Activated T-cell treated with anti-CD3 and anti-CD28 coated beads for 48 hours (primary cell): ENCODE measurements around the gene PFKP.

ENCODE experiments used
- DNase-seq: peaks from one replicate; pipeline ENCODE4 v3.0.0-alpha.2; 2020; ENCODE audit warnings: low read depth

The PFKP gene

DNA sequence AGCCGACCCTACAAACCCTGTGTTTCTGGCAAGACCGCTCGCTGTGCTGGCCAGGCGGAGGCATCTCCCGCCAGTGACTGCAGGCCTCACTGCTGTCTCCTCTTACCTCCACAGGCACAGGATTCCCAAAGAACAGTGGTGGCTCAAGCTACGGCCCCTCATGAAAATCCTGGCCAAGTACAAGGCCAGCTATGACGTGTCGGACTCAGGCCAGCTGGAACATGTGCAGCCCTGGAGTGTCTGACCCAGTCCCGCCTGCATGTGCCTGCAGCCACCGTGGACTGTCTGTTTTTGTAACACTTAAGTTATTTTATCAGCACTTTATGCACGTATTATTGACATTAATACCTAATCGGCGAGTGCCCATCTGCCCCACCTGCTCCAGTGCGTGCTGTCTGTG lies 69.0 kb downstream of the PFKP start:
- no peak for DNase-seq

GRCh38 chr10:3136763-3137611 lies 69.6 kb downstream of the PFKP start:
- DNase-seq = no peak

GRCh38 chr10:3137958-3138726 lies 70.8 kb downstream of the PFKP start:
- DNase-seq = no peak

DNA sequence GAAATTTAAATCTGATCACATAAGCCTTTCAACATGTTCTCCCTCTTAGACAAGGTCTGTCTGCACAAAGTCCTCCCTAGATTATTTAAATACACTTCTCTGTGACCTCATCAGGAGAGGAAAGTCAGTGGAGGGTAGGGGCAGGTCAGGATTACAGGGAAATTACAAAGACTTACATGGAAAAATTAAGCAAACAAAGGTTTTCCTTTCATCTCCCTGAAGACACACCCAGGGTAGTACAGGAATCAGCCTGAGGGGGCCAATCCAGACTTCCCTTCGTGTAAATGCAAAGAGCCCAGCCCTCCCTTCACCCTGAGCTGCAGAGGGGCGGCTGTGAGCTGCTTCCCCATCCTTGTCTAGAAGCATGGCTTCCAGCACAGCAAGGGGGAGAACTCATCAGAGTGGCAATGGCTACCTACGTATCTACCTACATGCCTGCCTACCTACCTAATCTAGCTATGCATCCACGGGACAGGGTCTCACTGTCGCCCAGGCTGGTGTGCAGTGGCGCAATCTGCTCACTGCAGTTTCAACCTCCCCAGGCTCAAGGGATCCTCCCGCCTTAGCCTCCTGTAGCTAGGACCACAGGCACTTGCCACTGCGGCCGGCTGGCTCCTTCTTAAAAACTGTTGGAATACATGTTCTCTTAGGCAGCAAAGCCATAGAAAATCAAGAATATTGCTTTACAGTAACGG lies 72.0 kb downstream of the PFKP start:
- no peak for DNase-seq

GRCh38 chr10:3140280-3140679 lies 72.9 kb downstream of the PFKP start:
- no peak for DNase-seq

DNA sequence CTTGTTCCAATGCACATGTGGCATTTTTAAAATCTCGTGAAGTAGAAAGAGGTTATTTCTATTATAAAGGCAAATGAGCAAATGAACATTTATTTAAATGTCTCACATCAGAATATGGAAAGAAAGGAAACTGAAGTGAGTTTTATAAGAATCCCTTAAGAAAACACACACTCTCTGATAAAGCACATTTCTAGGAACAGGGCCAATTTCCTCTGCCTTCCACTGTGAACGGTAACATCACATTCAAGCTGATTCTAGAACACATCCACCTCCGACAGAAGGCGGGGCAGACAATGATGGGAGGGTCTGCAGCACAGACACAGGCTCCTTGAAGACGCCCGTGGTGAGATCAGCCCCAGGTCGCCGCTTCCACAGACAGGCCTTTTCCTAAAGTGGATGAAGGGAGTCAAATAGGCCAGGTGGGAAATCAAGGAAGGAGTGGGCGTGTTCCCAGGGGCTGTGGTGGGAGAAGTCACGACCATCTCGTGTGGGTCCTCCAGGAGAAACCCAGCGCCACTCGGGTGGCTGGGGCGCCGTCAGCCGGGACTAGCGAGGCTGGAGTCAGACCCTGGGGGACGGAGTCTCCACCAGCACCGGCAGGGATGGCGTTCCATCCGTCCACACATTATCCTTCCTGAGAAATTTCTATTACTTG lies 74.1 kb downstream of the PFKP start:
- DNase-seq = no peak

DNA sequence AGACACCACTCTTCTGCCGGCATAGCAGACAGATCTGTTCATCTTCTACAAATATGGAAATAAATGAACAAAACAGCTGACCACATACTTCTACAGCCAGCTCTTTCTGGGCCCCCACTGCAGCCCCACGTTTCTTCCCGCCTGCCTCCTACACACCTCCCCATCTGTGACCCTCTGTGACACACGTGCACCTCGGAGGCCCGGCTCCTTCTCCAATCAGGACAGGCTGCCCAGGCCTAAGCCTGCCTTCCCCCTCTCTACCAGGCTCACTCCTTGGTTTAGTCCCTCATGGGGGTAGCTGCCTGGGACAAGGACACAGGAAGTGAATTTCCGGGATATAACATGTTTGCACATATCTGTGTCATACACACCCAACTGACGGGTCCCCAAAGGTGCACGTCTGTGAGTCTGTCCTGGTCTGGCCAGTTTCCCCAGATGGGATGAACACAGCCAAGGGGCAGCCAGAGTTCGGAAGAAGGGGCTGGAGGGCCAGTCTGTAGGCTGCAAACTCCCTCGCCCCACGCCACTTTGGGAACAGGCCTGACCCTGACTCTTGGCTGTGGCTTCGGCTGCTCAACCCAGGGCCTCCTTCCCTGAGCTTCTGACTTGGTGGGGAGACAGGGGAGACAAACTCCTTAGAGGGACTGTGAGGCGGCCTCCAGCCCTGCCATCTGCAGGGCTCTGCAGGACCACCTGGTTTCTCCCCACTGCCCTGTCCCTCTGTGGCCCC lies 75.0 kb downstream of the PFKP start:
- DNase-seq = no peak

DNA sequence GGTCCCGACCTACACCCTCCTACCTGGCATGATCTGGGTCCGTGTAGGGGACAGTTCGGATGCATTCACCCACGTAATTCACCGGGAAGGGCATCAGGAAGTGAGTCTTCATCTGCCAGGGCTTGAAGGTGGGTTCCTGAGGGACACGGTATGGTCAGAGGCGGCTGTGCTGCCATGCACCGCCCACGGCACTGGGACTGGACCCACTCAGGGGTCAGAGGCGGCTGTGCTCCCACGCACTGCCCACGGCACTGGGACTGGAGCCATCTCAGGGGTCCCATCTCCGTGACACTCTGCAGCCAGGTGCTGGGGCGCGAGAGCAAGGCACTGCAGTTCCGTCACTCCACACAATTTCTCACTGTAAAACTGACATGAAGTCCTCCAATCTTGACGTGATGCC lies 76.0 kb downstream of the PFKP start:
- no peak for DNase-seq

- DNase-seq = no peak
Observed at GRCh38 chr10:3143791-3144434, 76.6 kb downstream of the PFKP start.

GRCh38 chr10:3145366-3145765 lies 78.0 kb downstream of the PFKP start:
- DNase-seq = no peak

DNA sequence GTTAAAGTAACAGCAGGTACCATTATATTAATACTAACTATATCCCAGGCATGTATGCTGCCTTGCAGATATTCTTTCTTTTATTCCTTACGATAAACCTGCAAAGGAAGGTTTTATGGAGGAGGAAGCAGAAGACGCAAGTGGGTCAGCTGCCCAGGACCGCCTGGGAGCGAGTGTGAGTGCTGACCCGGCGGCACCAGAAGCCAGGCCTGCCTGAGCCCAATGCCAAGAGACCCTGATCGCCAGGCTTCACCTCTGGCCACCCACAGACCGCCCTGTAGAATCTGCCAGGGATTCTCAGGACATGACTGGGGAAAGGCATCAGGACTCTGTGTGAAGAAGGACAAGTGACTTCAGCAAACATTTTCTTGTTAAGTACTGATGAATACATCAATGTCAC lies 78.9 kb downstream of the PFKP start:
- no peak for DNase-seq

GRCh38 chr10:3147117-3147820 lies 79.9 kb downstream of the PFKP start:
- DNase-seq = no peak

GRCh38 chr10:3148041-3148440 lies 80.7 kb downstream of the PFKP start:
- no peak for DNase-seq

- no peak for DNase-seq
Observed at GRCh38 chr10:3148994-3149393, 81.6 kb downstream of the PFKP start.

DNA sequence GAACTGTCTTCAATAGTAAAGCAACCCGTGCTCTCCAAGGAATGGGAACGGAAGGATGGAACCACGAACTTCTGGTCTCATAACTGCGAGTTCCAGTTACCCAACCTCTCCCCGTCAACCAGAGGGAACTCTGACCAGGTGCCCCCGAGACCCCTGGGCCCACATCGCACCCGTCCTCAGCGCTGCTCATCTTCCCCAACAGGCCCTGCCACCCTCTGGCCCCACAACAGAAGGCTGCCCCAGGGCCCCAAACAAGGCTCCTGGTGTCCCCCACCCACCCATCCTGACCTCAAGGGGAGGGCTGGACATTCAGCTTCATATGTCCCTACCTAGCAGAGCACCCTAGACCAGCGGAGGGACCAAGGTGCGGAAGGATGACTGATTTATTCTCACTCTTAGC lies 82.6 kb downstream of the PFKP start:
- no peak for DNase-seq

DNA sequence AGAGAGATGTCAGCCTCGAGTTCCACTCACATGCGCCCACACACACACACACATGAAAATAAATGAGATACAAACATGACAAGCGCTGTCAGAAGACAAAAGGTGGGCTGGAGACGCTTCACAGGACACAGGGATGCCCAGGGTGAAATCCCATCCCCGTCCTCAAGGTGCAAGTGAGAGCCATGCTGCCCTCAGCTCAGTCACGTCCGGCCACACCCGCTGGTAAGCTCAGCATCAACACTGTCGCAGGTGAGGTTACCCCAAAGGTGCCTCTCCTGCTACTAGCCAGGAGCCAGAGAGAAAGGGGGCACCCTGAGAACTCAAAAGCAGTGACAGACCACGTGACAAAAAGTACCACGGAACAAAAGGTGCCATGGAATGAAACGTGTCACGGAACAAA lies 83.0 kb downstream of the PFKP start:
- DNase-seq = no peak

DNA sequence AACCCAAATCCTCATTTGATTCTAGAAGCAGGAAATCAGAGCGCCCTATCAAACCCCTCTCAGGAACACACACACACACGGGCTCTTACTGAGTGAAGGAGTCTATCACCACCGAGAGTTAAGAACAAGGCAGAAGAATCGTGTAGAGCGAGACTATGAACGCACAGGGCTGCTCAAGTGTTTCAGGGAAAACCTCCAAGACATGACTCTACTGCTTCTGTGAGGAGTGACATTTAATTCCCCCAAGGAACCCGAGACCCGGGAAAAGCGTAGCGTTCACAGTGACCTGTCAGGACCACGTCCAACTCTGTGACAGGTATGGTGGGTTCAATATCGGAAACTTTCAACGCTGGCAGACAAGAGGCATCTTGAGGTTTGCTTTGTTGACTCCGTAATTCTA lies 83.6 kb downstream of the PFKP start:
- DNase-seq = no peak

GRCh38 chr10:3151889-3152565 lies 84.7 kb downstream of the PFKP start:
- no peak for DNase-seq

DNA sequence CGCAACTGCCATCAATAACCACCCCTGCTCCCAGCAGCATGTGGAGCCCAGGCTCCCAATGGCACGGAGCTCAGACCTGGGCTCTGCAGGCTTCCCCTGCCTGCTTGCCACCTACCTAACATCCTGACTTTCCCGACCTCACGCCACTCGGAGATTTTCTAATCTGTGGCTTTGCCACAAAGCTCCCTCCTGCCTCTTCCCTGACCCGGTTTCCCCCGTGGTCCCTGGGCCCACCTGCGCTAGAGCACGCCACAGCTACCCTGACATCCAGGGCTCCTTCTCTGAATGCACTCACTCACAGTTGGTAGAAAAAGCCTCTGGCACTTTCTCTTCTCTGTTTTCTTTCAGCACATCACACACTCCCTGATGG lies 85.2 kb downstream of the PFKP start:
- no peak for DNase-seq

DNA sequence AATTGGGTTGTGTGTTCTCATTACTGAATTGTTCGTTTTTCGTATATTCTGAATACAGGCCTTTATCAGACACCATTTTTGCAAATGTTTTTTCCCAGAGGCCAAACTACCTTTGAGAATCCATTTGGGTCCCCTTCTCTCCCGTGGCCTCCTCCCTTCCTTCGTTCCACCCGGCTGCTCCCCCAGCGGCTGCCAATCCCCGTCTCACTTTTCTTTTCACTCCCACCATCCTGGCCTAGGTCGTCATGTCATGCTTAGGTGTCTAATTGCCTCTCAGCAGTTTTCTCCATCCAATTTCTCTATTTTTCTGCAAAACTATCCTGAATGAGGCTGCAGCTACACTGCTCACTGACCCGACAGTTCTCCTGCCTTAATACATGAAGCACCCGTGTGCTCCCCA lies 87.3 kb downstream of the PFKP start:
- no peak for DNase-seq
